GM12865 (cell line): ENCODE results near the gene NCL.

Experiments
- DNase-seq: peaks from one replicate; pipeline ENCODE4 v3.0.0; 2010; ENCODE audit warnings: low read depth
- H3K4me3 ChIP-seq: 2 replicates; pipeline ENCODE4 v1.5.1; 2011; ENCODE audit warnings: mild to moderate bottlenecking, low read depth, low read length, control low read depth
- TF ChIP-seq, protein P1 (sequence below): IDR thresholded peaks from 2 replicates; pipeline ENCODE4 v1.5.1; 2011; ENCODE audit warnings: low read length, control low read depth, low read depth, inconsistent platforms; ENCODE audit not compliant: insufficient read depth; ENCODE audit errors: missing control alignments

NCL gene

DNA sequence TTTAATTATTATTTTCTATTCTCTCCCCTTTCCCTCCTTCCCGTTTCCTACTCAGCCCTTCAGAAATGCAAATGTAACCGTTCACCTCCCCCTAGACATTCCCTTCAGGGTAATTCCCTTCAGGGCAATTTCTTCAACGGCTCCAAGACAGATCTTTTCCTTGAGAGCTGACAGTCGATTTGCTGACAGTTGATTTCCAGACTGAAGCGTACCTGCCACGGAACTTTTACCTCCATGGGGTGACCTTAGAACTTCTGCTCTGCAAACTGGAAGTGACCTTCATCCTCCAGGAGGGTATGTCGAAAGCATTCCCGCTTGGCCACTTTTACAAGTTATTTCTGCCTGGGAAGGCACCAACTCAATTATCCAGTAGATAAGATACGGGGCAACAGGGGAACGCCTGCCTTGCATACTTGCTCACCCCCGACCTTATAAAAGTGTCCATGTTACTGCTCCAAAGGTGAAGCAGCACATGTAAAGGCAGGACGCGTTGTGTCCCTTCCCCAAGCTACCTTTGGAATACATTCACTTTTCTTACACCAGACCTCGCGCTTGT lies 50.3 kb downstream of the NCL start:
- no peak for DNase-seq
- no peak overlapping the region for H3K4me3 ChIP-seq
- TF ChIP-seq, protein P1, sequence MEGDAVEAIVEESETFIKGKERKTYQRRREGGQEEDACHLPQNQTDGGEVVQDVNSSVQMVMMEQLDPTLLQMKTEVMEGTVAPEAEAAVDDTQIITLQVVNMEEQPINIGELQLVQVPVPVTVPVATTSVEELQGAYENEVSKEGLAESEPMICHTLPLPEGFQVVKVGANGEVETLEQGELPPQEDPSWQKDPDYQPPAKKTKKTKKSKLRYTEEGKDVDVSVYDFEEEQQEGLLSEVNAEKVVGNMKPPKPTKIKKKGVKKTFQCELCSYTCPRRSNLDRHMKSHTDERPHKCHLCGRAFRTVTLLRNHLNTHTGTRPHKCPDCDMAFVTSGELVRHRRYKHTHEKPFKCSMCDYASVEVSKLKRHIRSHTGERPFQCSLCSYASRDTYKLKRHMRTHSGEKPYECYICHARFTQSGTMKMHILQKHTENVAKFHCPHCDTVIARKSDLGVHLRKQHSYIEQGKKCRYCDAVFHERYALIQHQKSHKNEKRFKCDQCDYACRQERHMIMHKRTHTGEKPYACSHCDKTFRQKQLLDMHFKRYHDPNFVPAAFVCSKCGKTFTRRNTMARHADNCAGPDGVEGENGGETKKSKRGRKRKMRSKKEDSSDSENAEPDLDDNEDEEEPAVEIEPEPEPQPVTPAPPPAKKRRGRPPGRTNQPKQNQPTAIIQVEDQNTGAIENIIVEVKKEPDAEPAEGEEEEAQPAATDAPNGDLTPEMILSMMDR = no peak

DNA sequence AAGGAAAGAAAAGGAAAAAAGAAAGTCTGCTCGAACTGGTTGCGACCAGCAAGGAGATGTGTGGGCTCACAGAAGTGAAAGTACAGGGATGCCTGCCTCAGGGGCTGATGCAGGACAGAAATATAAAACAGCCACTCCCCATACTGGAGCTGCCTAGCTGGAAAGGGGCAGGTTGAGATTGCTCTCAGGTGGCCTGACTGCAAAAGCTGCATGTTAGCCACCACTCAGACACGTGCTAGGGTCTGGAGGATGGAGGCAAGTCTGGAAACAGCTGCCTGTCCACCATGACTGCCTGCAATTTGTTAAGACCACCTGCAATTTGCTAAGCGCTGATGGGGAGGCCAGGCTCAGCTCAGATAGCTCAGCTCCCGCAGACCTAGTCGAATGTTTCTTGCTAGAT lies 50.8 kb downstream of the NCL start:
- no peak overlapping the region for H3K4me3 ChIP-seq
- TF ChIP-seq, protein P1 = no peak
- DNase-seq = no peak

DNA sequence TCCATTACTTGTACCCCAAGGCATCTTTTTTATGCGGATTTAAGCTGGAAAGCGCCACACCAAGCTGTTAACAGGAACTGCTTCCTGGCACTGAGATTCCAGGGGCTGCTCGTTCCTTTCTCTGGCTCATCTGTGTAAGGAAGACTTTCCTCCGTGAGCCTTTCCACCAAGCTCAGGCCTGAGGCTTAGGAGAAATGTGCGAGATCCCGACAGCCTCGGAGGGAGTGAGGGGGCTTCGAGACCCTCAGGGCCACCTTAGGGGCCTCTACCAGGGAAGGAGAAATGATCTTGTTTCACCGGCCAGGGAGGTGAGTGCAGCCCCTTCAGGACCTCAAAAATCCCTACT lies 51.7 kb downstream of the NCL start:
- H3K4me3 ChIP-seq = peak overlapping the region; percentile 19; the same call in 1 of the 2 replicates
- TF ChIP-seq, protein P1 = no peak
- DNase-seq = no peak

DNA sequence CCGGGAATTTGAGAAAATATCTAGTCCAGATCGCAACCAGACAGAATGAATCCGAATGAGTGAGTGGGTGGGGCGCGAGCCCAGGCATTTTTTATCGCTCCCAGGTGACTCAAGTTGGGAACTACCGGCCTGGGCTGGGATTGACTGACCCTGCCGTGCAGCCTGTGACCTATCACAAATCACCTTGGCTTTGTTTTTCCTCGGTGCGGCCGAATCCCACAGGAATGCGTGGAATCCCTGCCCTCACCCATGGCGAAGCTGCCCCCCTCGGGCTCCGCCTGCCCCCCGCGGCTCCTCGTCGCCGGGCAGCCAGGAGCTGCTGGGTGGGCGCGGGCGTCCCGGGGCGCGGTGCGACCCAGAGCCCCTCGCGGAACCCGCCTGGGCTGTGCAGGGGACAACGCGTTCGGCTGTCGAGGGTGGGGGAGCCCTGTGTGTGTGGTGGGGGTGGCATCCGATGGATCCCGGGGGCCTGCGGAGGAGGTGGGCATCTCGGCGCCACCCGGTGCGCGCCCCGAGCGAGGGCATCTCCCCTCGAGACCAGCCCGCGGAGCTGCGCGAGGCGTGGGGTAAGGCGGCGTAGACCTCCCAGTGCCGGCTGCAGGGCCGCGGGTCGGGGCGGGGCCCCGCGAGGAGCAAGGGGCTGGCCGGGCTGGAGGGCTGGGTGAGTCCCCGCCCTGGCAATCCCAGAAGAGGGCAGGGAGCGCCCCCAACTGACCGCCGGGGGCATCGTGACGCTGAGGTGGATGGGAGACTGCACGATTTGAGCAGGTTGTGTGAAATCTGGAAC lies 52.3 kb downstream of the NCL start:
- DNase-seq = peak; percentile 85
- TF ChIP-seq, protein P1 = peak; percentile 94
- H3K4me3 ChIP-seq = peak overlapping the region; percentile 45

DNA sequence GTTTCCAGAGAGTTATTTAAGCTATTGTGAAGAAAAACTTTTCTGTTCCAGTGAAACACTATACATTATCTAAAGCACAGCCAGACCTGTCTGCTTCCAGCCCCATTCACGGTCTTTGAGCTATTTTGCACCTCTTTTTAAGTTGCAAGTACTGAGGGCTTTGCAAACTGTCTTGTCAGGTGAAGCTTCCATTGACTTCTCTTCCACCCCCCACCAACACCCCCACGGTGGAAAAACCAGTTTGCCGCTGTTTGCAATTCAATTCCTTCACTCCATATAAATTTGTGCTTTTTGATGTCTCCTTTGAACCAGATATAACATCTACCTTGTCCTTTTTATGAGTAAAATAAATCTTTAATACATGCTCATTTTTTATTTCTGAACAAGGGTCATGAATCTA lies 53.0 kb downstream of the NCL start:
- DNase-seq = no peak
- no peak overlapping the region for H3K4me3 ChIP-seq
- TF ChIP-seq, protein P1 = no peak

DNA sequence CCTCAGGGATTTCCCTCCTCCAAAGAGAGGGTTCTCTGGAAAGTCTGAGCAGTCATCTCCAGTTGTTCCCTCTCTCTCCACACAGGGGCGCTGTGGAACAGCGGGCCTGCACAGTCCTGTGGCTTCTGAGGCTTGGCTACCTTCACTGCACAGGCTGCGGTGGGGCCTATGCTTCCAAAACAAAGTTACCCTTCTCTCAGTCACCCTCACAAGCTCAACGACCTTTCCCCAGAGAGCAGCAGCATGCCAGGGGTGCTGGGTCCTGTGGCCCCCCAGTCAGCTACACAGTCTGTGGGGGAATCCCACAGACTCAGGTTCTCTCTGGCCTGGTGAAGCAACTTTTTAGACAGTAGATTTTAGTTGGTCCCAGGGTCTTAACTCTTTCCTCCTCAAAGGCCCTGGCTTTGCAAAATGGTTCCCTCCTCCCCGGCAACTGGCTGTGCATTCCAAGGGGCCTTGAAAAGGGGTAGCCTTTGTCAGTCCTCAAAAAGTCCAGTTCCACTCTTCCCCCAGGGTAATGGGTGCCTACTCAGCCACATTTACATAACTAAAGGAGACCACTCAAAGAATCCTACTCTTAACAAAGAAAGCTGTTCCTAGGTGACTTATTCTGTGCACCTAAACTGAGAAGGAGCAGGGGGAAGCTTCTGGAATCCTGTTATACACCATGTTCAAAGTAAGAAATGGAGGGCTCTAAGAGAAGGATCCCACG lies 53.8 kb downstream of the NCL start:
- DNase-seq = no peak

More for the DNA sequence above, 53.8 kb downstream of the NCL start:
- H3K4me3 ChIP-seq = no peak overlapping the region
- TF ChIP-seq, protein P1 = peak; percentile 47
